Keratinocyte (primary cell): ENCODE measurements around the gene VASH2. TPM values are rescaled to one million over a fixed set of nuclear protein-coding genes. Genes with fewer than 3 reads are reported as not detected.

Source experiments
- DNase-seq: peaks from one replicate; pipeline ENCODE4 v3.0.0-alpha.2; 2011; ENCODE audit warnings: low read depth, missing footprints, low spot score
- FAIRE-seq: peaks from 2 replicates; lab custom pipeline; 2011; peaks lifted over from hg19 to GRCh38; lab: Jason Lieb, UNC
- H2AFZ ChIP-seq: 2 replicates; pipeline ENCODE4 v1.6.0; 2012; ENCODE audit warnings: low read length, control low read depth, inconsistent platforms; ENCODE audit not compliant: control insufficient read depth
- H3K27ac ChIP-seq: 2 replicates; pipeline ENCODE4 v1.5.1; 2011; ENCODE audit warnings: low read length; ENCODE audit not compliant: control insufficient read depth, insufficient read depth
- H3K27me3 ChIP-seq: 3 replicates; pipeline ENCODE4 v1.6.0; 2011; ENCODE audit warnings: low read length; ENCODE audit not compliant: control insufficient read depth, insufficient read depth; ENCODE audit errors: extremely low read depth
- H3K36me3 ChIP-seq, 2 experiments: 2 replicates in 1 of 2; 3 replicates in 1 of 2; pipeline ENCODE4 v1.5.1; 2011; ENCODE audit warnings: low read length in 2 of 2, mild to moderate bottlenecking in 1 of 2; ENCODE audit not compliant: control insufficient read depth in 2 of 2, insufficient read depth in 2 of 2; ENCODE audit errors: extremely low read depth in 1 of 2
- H3K4me1 ChIP-seq: 3 replicates; pipeline ENCODE4 v1.5.1; 2011; ENCODE audit warnings: low read length; ENCODE audit not compliant: control insufficient read depth, insufficient read depth; ENCODE audit errors: extremely low read depth
- H3K4me2 ChIP-seq: 3 replicates; pipeline ENCODE4 v1.6.0; 2011; ENCODE audit warnings: low read depth, low read length; ENCODE audit not compliant: control insufficient read depth, insufficient read depth; ENCODE audit errors: extremely low read depth
- H3K4me3 ChIP-seq, 3 experiments: fragments of 200-600 bp in 1 of 3; sonication (generic) in 1 of 3; 2 replicates in 2 of 3; 3 replicates in 1 of 3; pipeline ENCODE4 v1.5.1; 2011 to 2016; ENCODE audit warnings: low read length in 3 of 3, mild to moderate bottlenecking in 3 of 3, control low read depth in 2 of 3, inconsistent platforms in 1 of 3, low read depth in 1 of 3, mixed read lengths in 1 of 3, mixed run types in 1 of 3, moderate library complexity in 1 of 3; ENCODE audit not compliant: control insufficient read depth in 2 of 3, insufficient read depth in 2 of 3; ENCODE audit errors: extremely low read depth in 1 of 3
- H3K79me2 ChIP-seq: 2 replicates; pipeline ENCODE4 v1.6.0; 2012; ENCODE audit warnings: low read length; ENCODE audit not compliant: control insufficient read depth, insufficient read depth
- H3K9ac ChIP-seq: 3 replicates; pipeline ENCODE4 v1.6.0; 2011; ENCODE audit warnings: low read length; ENCODE audit not compliant: control insufficient read depth, insufficient read depth; ENCODE audit errors: extremely low read depth
- H3K9me1 ChIP-seq: 3 replicates; pipeline ENCODE4 v1.6.0; 2011; ENCODE audit warnings: low read length; ENCODE audit not compliant: control insufficient read depth, insufficient read depth; ENCODE audit errors: extremely low read depth
- H3K9me3 ChIP-seq: 2 replicates; pipeline ENCODE4 v1.5.1; 2012; ENCODE audit warnings: low read depth, low read length; ENCODE audit not compliant: control insufficient read depth
- H4K20me1 ChIP-seq: 3 replicates; pipeline ENCODE4 v1.6.0; 2011; ENCODE audit warnings: low read length; ENCODE audit not compliant: control insufficient read depth, insufficient read depth; ENCODE audit errors: extremely low read depth
- EZH2 ChIP-seq: IDR thresholded peaks from one replicate; pipeline ENCODE4 v1.6.1; 2012; ENCODE audit warnings: inconsistent platforms, mild to moderate bottlenecking, low read length, moderate library complexity
- dilution Hi-C: fragments of 300-500 bp; cut with MboI; formaldehyde crosslinking; loops from one replicate; pipeline ENCODE4 v1.7.0; 2020; ENCODE audit warnings: low sequenced_read_pairs; ENCODE audit not compliant: extremely low pct_ligation_motif_present
- polyA plus RNA-seq, 5 experiments: library from polyadenylated mRNA; depleted of rRNA in 3 of 5; stranded (reverse) in 3 of 5; stranded (forward) in 1 of 5; unstranded in 1 of 5; fragments of >200 nt; gene quantifications; 1 replicate in 1 of 5; 2 replicates in 3 of 5; 3 replicates in 1 of 5; pipeline versions ENCODE4 v1.2.1 to v1.2.3, GENCODE V29; 2011 to 2012; ENCODE audit warnings: missing spikeins in 2 of 5, low read depth in 1 of 5, low replicate concordance in 1 of 5
- TF ChIP-seq, protein P1 (sequence below), 3 experiments: IDR thresholded peaks in 1 of 3; conservative IDR thresholded peaks in 1 of 3; optimal IDR thresholded peaks in 1 of 3; 2 replicates in 2 of 3; 3 replicates in 1 of 3; pipeline versions ENCODE3 to v1.5.1; 2011; ENCODE audit warnings: low read length in 3 of 3, mild to moderate bottlenecking in 3 of 3, moderate library complexity in 2 of 3, control low read depth in 1 of 3, inconsistent platforms in 1 of 3; ENCODE audit not compliant: insufficient read depth in 2 of 3; ENCODE audit errors: extremely low read depth in 1 of 3

Gene VASH2
- polyA plus RNA-seq, 1 donor (not counting 4 experiments of a cell fraction or from before 2014, with no cell fraction given): 0.04 TPM

DNA sequence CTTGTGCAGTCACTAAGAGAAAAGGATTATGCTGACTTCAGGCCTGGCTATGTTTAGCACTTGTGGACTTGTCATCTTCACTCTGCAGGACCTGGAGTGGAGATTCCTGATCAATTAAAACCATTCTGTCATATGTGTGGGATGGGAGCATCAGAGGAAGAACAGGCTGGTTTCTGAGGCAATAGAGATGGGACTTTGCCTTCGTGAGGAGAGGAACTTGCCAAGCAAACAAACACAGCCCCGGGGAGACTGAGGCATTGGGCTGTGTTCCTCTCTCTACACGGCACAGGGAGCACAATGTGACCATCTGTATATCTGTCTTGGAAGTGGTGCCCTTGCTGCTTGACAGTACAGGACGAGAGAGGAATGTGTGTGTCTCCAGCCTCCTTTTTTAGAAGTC, 23.1 kb downstream of the VASH2 start:
- H2AFZ ChIP-seq: no peak overlapping the region
- FAIRE-seq (no peak), DNase-seq (no peak)
- H3K27me3 ChIP-seq: no peaks in the 10 kb centered on the region
- no peaks in the 10 kb centered on the region for H3K79me2 ChIP-seq
- H3K27ac ChIP-seq: no peak overlapping the region
- H4K20me1 ChIP-seq: peaks cover 3% of the 10 kb centered on the region
- no peak overlapping the region for H3K4me2 ChIP-seq
- H3K36me3 ChIP-seq: no peaks in the 10 kb centered on the region
- dilution Hi-C loops: no loop called here
- no peaks in the 10 kb centered on the region for H3K4me1 ChIP-seq
- no peak overlapping the region for H3K9ac ChIP-seq
- TF ChIP-seq EZH2: no peak
- TF ChIP-seq, protein P1, sequence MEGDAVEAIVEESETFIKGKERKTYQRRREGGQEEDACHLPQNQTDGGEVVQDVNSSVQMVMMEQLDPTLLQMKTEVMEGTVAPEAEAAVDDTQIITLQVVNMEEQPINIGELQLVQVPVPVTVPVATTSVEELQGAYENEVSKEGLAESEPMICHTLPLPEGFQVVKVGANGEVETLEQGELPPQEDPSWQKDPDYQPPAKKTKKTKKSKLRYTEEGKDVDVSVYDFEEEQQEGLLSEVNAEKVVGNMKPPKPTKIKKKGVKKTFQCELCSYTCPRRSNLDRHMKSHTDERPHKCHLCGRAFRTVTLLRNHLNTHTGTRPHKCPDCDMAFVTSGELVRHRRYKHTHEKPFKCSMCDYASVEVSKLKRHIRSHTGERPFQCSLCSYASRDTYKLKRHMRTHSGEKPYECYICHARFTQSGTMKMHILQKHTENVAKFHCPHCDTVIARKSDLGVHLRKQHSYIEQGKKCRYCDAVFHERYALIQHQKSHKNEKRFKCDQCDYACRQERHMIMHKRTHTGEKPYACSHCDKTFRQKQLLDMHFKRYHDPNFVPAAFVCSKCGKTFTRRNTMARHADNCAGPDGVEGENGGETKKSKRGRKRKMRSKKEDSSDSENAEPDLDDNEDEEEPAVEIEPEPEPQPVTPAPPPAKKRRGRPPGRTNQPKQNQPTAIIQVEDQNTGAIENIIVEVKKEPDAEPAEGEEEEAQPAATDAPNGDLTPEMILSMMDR (optimal IDR thresholded peaks at IDR 0.05 in 1 of 3, IDR thresholded peaks at IDR 0.05 in 1 of 3, conservative IDR thresholded peaks at IDR 0.05 in 1 of 3; ENCODE audit: extremely low read depth in 1 of 3, insufficient read depth in 2 of 3, low read length in 3 of 3): no peak
- H3K9me1 ChIP-seq: no peaks in the 10 kb centered on the region
- no peaks in the 10 kb centered on the region for H3K9me3 ChIP-seq
- H3K4me3 ChIP-seq: no peak overlapping the region

DNA sequence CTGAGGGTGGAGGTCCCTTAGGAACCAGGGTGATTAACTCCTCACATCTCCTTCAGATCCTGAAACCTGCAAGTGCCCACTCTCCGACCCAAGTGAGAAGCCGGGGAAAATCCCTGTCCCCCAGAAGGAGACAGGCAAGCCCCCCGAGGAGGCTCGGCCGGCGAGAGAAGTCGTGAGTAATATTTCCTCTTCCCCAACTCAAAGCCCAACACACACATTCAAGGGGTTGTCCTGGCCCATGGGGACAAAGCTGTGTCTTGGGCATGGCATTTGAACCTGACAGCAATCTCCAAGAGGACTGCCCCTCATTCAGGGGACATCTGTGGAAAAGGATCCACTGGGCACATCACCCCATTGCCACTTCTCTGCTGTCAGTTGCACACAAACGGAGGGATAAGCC, 23.6 kb downstream of the VASH2 start:
- no peak for FAIRE-seq
- no peaks in the 10 kb centered on the region for H3K9me1 ChIP-seq

More for the DNA sequence above, 23.6 kb downstream of the VASH2 start:
- H3K4me1 ChIP-seq: no peaks in the 10 kb centered on the region
- no peaks in the 10 kb centered on the region for H3K27me3 ChIP-seq
- no peak overlapping the region for H3K9ac ChIP-seq
- H3K36me3 ChIP-seq: no peaks in the 10 kb centered on the region
- no peaks in the 10 kb centered on the region for H3K79me2 ChIP-seq
- H3K27ac ChIP-seq: no peak overlapping the region
- H3K4me2 ChIP-seq: no peak overlapping the region
- dilution Hi-C loops: no loop called here
- H3K9me3 ChIP-seq: no peaks in the 10 kb centered on the region
- no peak for DNase-seq
- no peak overlapping the region for H3K4me3 ChIP-seq
- no peak overlapping the region for H2AFZ ChIP-seq
- no peak for TF ChIP-seq EZH2
- TF ChIP-seq, protein P1 (optimal IDR thresholded peaks at IDR 0.05 in 1 of 3, IDR thresholded peaks at IDR 0.05 in 1 of 3, conservative IDR thresholded peaks at IDR 0.05 in 1 of 3; ENCODE audit: extremely low read depth in 1 of 3, insufficient read depth in 2 of 3, low read length in 3 of 3): no peak
- H4K20me1 ChIP-seq: peaks cover 3% of the 10 kb centered on the region
